Astrocyte (in vitro differentiated cells and primary cell): Measurements from ENCODE around the gene FAM168A.

ENCODE experiments used
- EZH2 ChIP-seq: IDR thresholded peaks from 2 replicates; pipeline ENCODE4 v1.6.1; 2012; ENCODE audit warnings: mild to moderate bottlenecking, low read length, inconsistent platforms; ENCODE audit not compliant: insufficient read depth
- TF ChIP-seq, protein P1 (sequence below): IDR thresholded peaks from 2 replicates; pipeline ENCODE4 v1.5.1; 2011; ENCODE audit warnings: low read depth, mild to moderate bottlenecking, inconsistent platforms, low read length, moderate library complexity; ENCODE audit not compliant: insufficient read depth

DNA sequence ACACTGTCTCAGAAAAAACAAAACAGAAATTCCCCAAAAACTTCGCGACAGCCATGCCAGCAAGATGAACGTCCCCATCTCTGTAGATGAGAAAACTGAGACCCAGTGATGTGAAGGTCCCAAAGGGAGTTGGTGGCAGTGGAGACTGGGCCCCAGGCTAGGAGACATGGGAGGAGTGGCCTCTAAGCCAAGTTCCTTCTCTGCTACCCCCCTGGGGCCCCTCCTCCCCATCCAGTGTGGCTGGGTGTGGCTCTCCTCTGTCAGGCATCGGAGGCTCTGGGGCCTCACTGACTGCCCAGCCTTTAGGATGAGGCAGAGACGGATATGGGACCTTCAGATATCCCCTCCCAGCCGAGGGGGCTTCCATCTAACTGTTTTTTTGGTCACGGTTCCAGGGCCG, 211.9 kb downstream of the FAM168A start:
- TF ChIP-seq, protein P1, sequence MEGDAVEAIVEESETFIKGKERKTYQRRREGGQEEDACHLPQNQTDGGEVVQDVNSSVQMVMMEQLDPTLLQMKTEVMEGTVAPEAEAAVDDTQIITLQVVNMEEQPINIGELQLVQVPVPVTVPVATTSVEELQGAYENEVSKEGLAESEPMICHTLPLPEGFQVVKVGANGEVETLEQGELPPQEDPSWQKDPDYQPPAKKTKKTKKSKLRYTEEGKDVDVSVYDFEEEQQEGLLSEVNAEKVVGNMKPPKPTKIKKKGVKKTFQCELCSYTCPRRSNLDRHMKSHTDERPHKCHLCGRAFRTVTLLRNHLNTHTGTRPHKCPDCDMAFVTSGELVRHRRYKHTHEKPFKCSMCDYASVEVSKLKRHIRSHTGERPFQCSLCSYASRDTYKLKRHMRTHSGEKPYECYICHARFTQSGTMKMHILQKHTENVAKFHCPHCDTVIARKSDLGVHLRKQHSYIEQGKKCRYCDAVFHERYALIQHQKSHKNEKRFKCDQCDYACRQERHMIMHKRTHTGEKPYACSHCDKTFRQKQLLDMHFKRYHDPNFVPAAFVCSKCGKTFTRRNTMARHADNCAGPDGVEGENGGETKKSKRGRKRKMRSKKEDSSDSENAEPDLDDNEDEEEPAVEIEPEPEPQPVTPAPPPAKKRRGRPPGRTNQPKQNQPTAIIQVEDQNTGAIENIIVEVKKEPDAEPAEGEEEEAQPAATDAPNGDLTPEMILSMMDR = no peak
- no peak for TF ChIP-seq EZH2
